Activated T-helper 1 cell treated with anti-CD3 and anti-CD28 coated beads, Interleukin-12 subunit alpha, Interleukin-12 subunit beta, Interleukin-2, Interleukin-4 antibody, amounts not matched to agents 30 ng/mL and 10 ng/mL and 1 ng/mL, durations not matched to agents 14 hours and 24 hours and 36 hours (primary cell): ENCODE measurements around the gene KCNT2. TPM values are rescaled to one million over a fixed set of nuclear protein-coding genes. Genes with fewer than 3 reads are reported as not detected.

ENCODE experiments used
- DNase-seq: peaks from one replicate; pipeline ENCODE4 v3.0.0; 2021; ENCODE audit warnings: low spot score
- H3K27ac Mint-ChIP-seq: one replicate; pipeline ENCODE4 v1.8.0; 2021; ENCODE audit warnings: mild to moderate bottlenecking, mixed read lengths
- H3K27me3 Mint-ChIP-seq: one replicate; pipeline ENCODE4 v1.8.0; 2022; ENCODE audit warnings: mild to moderate bottlenecking, moderate library complexity, mixed read lengths; ENCODE audit not compliant: insufficient read depth
- H3K36me3 Mint-ChIP-seq: one replicate; pipeline ENCODE4 v1.8.0; 2021; ENCODE audit warnings: low read depth, mixed read lengths
- H3K4me1 Mint-ChIP-seq: one replicate; pipeline ENCODE4 v1.8.0; 2021; ENCODE audit warnings: low read depth, mixed read lengths
- H3K4me3 Mint-ChIP-seq: one replicate; pipeline ENCODE4 v1.8.0; 2021; ENCODE audit warnings: mild to moderate bottlenecking, moderate library complexity, mixed read lengths
- H3K9me3 Mint-ChIP-seq: one replicate; pipeline ENCODE4 v1.8.0; 2021; ENCODE audit warnings: mixed read lengths
- intact Hi-C: fragments of 100-400 bp; cut with micrococcal nuclease; formaldehyde crosslinking; loops from one replicate; pipeline ENCODE4 v1.15.1; 2024
- total RNA-seq: library from RNA; stranded (reverse); gene quantifications from 2 replicates; pipeline ENCODE4 v1.2.3, GENCODE V29; 2022

KCNT2 gene
- total RNA-seq, 1 donor from 2014 or later, result not detected

- H3K27me3 Mint-ChIP-seq, result no peaks in the 10 kb centered on the region
- intact Hi-C loops, result no loop called here
- H3K4me3 Mint-ChIP-seq, result no peak overlapping the region
- no peaks in the 10 kb centered on the region for H3K36me3 Mint-ChIP-seq
- H3K4me1 Mint-ChIP-seq, result no peaks in the 10 kb centered on the region
- DNase-seq, result no peak
- no peaks in the 10 kb centered on the region for H3K9me3 Mint-ChIP-seq
- H3K27ac Mint-ChIP-seq, result no peak overlapping the region
Measured at GRCh38 chr1:196415978-196416377, 192.3 kb downstream of the KCNT2 start.

GRCh38 chr1:196412326-196412725, 195.9 kb downstream of the KCNT2 start:
- Mint-ChIP-seq H3K36me3 (no peaks in the 10 kb centered on the region), H3K4me3 (no peak overlapping the region), H3K9me3 (no peaks in the 10 kb centered on the region), H3K27ac (no peak overlapping the region), H3K4me1 (no peaks in the 10 kb centered on the region), H3K27me3 (no peaks in the 10 kb centered on the region)
- DNase-seq, result no peak
- intact Hi-C loops, result no loop called here

- Mint-ChIP-seq H3K4me1 (no peaks in the 10 kb centered on the region), H3K27me3 (no peaks in the 10 kb centered on the region), H3K9me3 (no peaks in the 10 kb centered on the region), H3K27ac (no peak overlapping the region), H3K36me3 (no peaks in the 10 kb centered on the region), H3K4me3 (no peak overlapping the region)
- no peak for DNase-seq
- intact Hi-C loops, result no loop called here
Measured at GRCh38 chr1:196410768-196411167, 197.5 kb downstream of the KCNT2 start.

GRCh38 chr1:196409586-196409985, 198.7 kb downstream of the KCNT2 start:
- no peak overlapping the region for H3K4me3 Mint-ChIP-seq
- H3K36me3 Mint-ChIP-seq, result no peaks in the 10 kb centered on the region
- no peak for DNase-seq
- no peaks in the 10 kb centered on the region for H3K4me1 Mint-ChIP-seq
- no peak overlapping the region for H3K27ac Mint-ChIP-seq
- H3K27me3 Mint-ChIP-seq, result no peaks in the 10 kb centered on the region
- intact Hi-C loops, result no loop called here
- no peaks in the 10 kb centered on the region for H3K9me3 Mint-ChIP-seq

GRCh38 chr1:196407358-196408051, 200.7 kb downstream of the KCNT2 start:
- DNase-seq, result no peak
- H3K36me3 Mint-ChIP-seq, result no peaks in the 10 kb centered on the region
- H3K27ac Mint-ChIP-seq, result no peak overlapping the region
- H3K9me3 Mint-ChIP-seq, result no peaks in the 10 kb centered on the region
- no peak overlapping the region for H3K4me3 Mint-ChIP-seq
- H3K4me1 Mint-ChIP-seq, result no peaks in the 10 kb centered on the region
- intact Hi-C loops, result no loop called here
- H3K27me3 Mint-ChIP-seq, result no peaks in the 10 kb centered on the region

- Mint-ChIP-seq H3K9me3 (no peaks in the 10 kb centered on the region), H3K27me3 (no peaks in the 10 kb centered on the region), H3K4me1 (no peaks in the 10 kb centered on the region), H3K4me3 (no peak overlapping the region), H3K36me3 (no peaks in the 10 kb centered on the region), H3K27ac (no peak overlapping the region)
- intact Hi-C loops, result no loop called here
- no peak for DNase-seq
Measured at GRCh38 chr1:196405839-196406238, 202.4 kb downstream of the KCNT2 start.

- Mint-ChIP-seq H3K9me3 (no peaks in the 10 kb centered on the region), H3K27me3 (no peaks in the 10 kb centered on the region)
Measured at GRCh38 chr1:196403803-196404690, 204.2 kb downstream of the KCNT2 start.

GRCh38 chr1:196401891-196402290, 206.3 kb downstream of the KCNT2 start:
- Mint-ChIP-seq H3K27ac (no peak overlapping the region), H3K9me3 (no peaks in the 10 kb centered on the region), H3K4me3 (no peak overlapping the region), H3K36me3 (no peaks in the 10 kb centered on the region), H3K27me3 (no peaks in the 10 kb centered on the region), H3K4me1 (no peaks in the 10 kb centered on the region)
- no peak for DNase-seq
- intact Hi-C loops, result no loop called here

More at GRCh38 chr1:196403803-196404690, 204.2 kb downstream of the KCNT2 start:
- no peak overlapping the region for H3K4me3 Mint-ChIP-seq
- no peaks in the 10 kb centered on the region for H3K4me1 Mint-ChIP-seq
- no peaks in the 10 kb centered on the region for H3K36me3 Mint-ChIP-seq
- DNase-seq, result no peak
- intact Hi-C loops, result no loop called here
- no peak overlapping the region for H3K27ac Mint-ChIP-seq

- Mint-ChIP-seq H3K27me3 (no peaks in the 10 kb centered on the region), H3K4me1 (no peaks in the 10 kb centered on the region), H3K27ac (no peak overlapping the region), H3K4me3 (no peak overlapping the region), H3K36me3 (no peaks in the 10 kb centered on the region), H3K9me3 (no peaks in the 10 kb centered on the region)
- no peak for DNase-seq
- intact Hi-C loops, result no loop called here
Measured at GRCh38 chr1:196401452-196401833, 206.8 kb downstream of the KCNT2 start.

GRCh38 chr1:196400478-196401451, 207.5 kb downstream of the KCNT2 start:
- no peaks in the 10 kb centered on the region for H3K4me1 Mint-ChIP-seq
- no peak overlapping the region for H3K27ac Mint-ChIP-seq
- H3K36me3 Mint-ChIP-seq, result no peaks in the 10 kb centered on the region

GRCh38 chr1:196399713-196400112, 208.5 kb downstream of the KCNT2 start:
- Mint-ChIP-seq H3K4me1 (no peaks in the 10 kb centered on the region), H3K9me3 (no peaks in the 10 kb centered on the region), H3K36me3 (no peaks in the 10 kb centered on the region), H3K4me3 (no peak overlapping the region), H3K27me3 (no peaks in the 10 kb centered on the region), H3K27ac (no peak overlapping the region)
- intact Hi-C loops, result no loop called here
- DNase-seq, result no peak

More at GRCh38 chr1:196400478-196401451, 207.5 kb downstream of the KCNT2 start:
- Mint-ChIP-seq H3K4me3 (no peak overlapping the region), H3K27me3 (no peaks in the 10 kb centered on the region), H3K9me3 (no peaks in the 10 kb centered on the region)
- DNase-seq, result no peak
- intact Hi-C loops, result no loop called here

GRCh38 chr1:196393742-196394141, 214.5 kb downstream of the KCNT2 start:
- Mint-ChIP-seq H3K4me1 (no peaks in the 10 kb centered on the region), H3K4me3 (no peak overlapping the region)

More at GRCh38 chr1:196393742-196394141, 214.5 kb downstream of the KCNT2 start:
- H3K36me3 Mint-ChIP-seq, result no peaks in the 10 kb centered on the region
- no peak overlapping the region for H3K27ac Mint-ChIP-seq
- intact Hi-C loops, result no loop called here
- H3K27me3 Mint-ChIP-seq, result no peaks in the 10 kb centered on the region
- no peaks in the 10 kb centered on the region for H3K9me3 Mint-ChIP-seq
- no peak for DNase-seq
